Measurements from ENCODE around the gene SPRY4. TPM values are rescaled to one million over a fixed set of nuclear protein-coding genes. Genes with fewer than 3 reads are reported as not detected.
A peak's percentile ranks its signal among the peaks of the same experiment; 100 is the strongest.

SPRY4 gene
- total and polyA plus RNA-seq, 2 of the 8 experiments (the other 6 are each of a cell fraction or from before 2014, with no cell fraction given), result 59.1 to 113 TPM

DNA sequence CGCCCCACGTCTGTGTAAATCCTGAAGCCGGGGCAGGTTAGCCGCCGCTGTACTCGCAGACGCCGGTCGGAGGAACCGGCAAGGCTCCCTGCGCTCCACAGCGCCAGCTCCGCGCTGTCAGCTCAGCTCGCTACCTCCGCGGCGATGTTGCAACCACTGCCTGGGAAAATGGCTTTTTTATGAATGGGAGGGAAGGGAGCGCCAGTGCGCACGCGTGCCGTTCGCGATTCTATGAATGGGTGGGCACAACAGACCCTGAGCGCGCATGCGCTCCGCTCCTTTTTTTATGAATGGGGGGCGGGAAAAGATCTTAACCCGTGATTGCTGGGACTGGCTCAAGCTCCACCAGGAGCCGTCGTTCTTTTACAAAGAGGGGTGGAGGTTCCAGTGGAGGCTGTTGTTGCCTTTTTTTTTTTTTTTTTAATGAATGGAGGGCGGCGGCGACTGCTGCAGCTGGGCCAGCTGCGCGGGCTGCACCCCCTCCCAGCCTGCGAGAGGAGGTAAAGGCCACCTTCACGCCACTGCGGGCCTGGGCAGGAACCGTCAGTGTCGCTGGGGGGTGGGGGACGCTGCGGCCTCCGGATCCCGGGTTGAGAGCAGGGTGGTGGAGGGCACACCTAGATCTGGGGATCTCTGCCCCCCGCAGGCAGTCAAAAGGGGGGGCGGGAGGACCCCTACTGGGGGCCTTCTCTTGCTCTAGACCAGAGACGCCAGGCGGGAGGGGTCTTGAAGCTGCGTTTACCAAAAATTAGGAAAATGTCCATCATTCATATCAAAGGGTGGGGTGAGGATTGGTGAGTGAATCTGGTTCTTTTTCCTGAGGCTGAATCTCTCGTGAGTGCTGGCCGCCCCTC lies at the start of gene SPRY4 (continued):
- peak; percentile 61; the same call in 1 of the 2 replicates for TF ChIP-seq POLR2AphosphoS5 (IDR thresholded peaks at IDR 0.05; ENCODE audit: low read depth, low read length)
- TF ChIP-seq RAD21 (IDR thresholded peaks at IDR 0.05 in 1 of 2, conservative IDR thresholded peaks at IDR 0.05 in 1 of 2; ENCODE audit: low read depth in 2 of 2, low read length in 2 of 2), result peak in 1 of 2 experiments; percentile 18; a peak in 1 of 4 replicates
- TF ChIP-seq, protein P1, sequence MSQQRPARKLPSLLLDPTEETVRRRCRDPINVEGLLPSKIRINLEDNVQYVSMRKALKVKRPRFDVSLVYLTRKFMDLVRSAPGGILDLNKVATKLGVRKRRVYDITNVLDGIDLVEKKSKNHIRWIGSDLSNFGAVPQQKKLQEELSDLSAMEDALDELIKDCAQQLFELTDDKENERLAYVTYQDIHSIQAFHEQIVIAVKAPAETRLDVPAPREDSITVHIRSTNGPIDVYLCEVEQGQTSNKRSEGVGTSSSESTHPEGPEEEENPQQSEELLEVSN (IDR thresholded peaks at IDR 0.05), result peak; percentile 78
- no peak for TF ChIP-seq FOSL1 (IDR thresholded peaks at IDR 0.05; ENCODE audit: insufficient read depth, low read depth, low read length)
- peak; percentile 61; the same call in 1 of the 2 replicates for TF ChIP-seq CHD1 (IDR thresholded peaks at IDR 0.05; ENCODE audit: low read depth, low read length)
- no peak for TF ChIP-seq CBX8 (IDR thresholded peaks at IDR 0.05; ENCODE audit: borderline replicate concordance, low read depth, low read length)
- no peak for TF ChIP-seq GABPA (IDR thresholded peaks at IDR 0.05; ENCODE audit: borderline replicate concordance, insufficient read depth, low read length)
- TF ChIP-seq TCF12 (IDR thresholded peaks at IDR 0.05; ENCODE audit: low read depth, low read length), result peak; percentile 70
- TF ChIP-seq, protein P2, sequence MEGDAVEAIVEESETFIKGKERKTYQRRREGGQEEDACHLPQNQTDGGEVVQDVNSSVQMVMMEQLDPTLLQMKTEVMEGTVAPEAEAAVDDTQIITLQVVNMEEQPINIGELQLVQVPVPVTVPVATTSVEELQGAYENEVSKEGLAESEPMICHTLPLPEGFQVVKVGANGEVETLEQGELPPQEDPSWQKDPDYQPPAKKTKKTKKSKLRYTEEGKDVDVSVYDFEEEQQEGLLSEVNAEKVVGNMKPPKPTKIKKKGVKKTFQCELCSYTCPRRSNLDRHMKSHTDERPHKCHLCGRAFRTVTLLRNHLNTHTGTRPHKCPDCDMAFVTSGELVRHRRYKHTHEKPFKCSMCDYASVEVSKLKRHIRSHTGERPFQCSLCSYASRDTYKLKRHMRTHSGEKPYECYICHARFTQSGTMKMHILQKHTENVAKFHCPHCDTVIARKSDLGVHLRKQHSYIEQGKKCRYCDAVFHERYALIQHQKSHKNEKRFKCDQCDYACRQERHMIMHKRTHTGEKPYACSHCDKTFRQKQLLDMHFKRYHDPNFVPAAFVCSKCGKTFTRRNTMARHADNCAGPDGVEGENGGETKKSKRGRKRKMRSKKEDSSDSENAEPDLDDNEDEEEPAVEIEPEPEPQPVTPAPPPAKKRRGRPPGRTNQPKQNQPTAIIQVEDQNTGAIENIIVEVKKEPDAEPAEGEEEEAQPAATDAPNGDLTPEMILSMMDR (IDR thresholded peaks at IDR 0.05; ENCODE audit: control extremely low read depth in 1 of 3, insufficient read depth in 1 of 3, low read depth in 1 of 3, low read length in 3 of 3), result peak in 1 of 3 experiments; percentile 2; a peak in 1 of 4 replicates

Measured in H1 (cell line).